Mesodermal cell (in vitro differentiated cells): Measurements from ENCODE around the gene KLHDC10.
"Not testable (repeated sequence)": the region's sequence is repeated elsewhere in the genome, so short reads cannot be mapped to it uniquely, and the experiment has no call there.

Experiments
- H3K27ac ChIP-seq: 2 replicates; pipeline ENCODE4 v1.7.0; 2013; ENCODE audit warnings: mild to moderate bottlenecking, low read depth, low read length, moderate library complexity; ENCODE audit not compliant: severe bottlenecking
- H3K36me3 ChIP-seq: 2 replicates; pipeline ENCODE4 v1.7.1; 2013; ENCODE audit warnings: mild to moderate bottlenecking, low read length, moderate library complexity; ENCODE audit not compliant: control insufficient read depth, insufficient read depth
- H3K4me1 ChIP-seq: one replicate; pipeline ENCODE4 v1.7.1; 2013; ENCODE audit warnings: mild to moderate bottlenecking, low read length; ENCODE audit not compliant: insufficient read depth, control insufficient read depth, poor library complexity, severe bottlenecking
- H3K4me3 ChIP-seq: 2 replicates; pipeline ENCODE4 v1.7.0; 2013; ENCODE audit warnings: low read length, control low read depth, mild to moderate bottlenecking; ENCODE audit not compliant: insufficient read depth, poor library complexity, severe bottlenecking; ENCODE audit errors: extremely low read depth
- H3K9me3 ChIP-seq: 2 replicates; pipeline ENCODE4 v1.7.1; 2013; ENCODE audit warnings: mild to moderate bottlenecking, low read length, moderate library complexity; ENCODE audit not compliant: control insufficient read depth
- WGBS, 2 experiments: methylation state at CpG; one replicate each; pipeline ENCODE4 v1.1.5; 2013; ENCODE audit warnings: missing lambda C conversion rate in 2 of 2; ENCODE audit not compliant: insufficient coverage in 2 of 2; 5-methylcytosine and 5-hydroxymethylcytosine counted together

The KLHDC10 gene

DNA sequence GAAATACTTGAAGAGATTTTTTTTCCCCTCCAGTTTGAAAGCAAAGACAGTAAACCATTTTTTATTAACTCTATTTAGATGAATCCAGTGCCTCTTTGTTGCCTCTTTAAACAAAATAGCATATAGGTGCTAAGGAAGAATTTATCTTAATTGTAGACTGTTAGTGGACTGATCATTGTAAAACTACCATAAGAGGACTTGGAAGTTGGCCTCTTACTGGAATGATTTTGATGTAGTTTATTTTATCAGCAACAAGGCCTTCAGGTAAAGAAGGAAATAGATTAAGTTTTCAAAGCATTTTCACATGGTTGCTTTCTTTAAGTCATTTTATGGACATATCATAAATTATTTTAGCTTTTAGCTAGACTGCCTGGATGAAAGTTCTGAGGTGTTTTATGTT is 53.2 kb downstream of the KLHDC10 start:
- H3K9me3 ChIP-seq, result no peaks in the 10 kb centered on the region
- no peak overlapping the region for H3K27ac ChIP-seq
- no peak overlapping the region for H3K4me3 ChIP-seq
- no peaks in the 10 kb centered on the region for H3K4me1 ChIP-seq
- H3K36me3 ChIP-seq, result peaks cover 75% of the 10 kb centered on the region

- 93 to 100% methylated on average over 2 of the region's 2 CpGs for WGBS, 2 experiments
Measured at GRCh38 chr7:130124711-130125110, 54.4 kb downstream of the KLHDC10 start.

DNA sequence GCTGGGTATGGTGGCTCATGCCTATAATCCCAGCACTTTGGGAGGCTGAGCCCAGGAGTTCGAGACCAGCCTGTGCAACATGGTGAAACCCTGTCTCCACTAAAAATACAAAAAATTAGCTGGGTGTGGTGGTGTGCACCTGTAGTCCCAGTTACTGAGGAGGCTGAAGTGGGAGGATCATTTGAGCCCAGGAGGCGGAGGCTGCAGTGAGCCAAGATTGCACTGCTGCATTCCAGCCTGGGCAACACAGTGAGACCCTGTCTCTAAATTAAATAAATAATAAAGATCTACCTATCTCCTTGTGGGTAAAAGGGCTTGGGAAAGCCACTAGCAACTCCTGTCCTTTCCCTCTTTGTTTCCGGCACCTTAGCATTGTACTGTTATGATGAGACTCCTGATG is 56.5 kb downstream of the KLHDC10 start:
- H3K27ac ChIP-seq, H3K9me3 ChIP-seq, H3K4me3 ChIP-seq, H3K4me1 ChIP-seq: not testable (repeated sequence)
- peaks cover 87% of the 10 kb centered on the region for H3K36me3 ChIP-seq
- 100% methylated on average over 1 of the region's 3 CpGs for WGBS, 2 experiments

More at GRCh38 chr7:130124711-130125110, 54.4 kb downstream of the KLHDC10 start:
- H3K27ac ChIP-seq, result no peak overlapping the region
- H3K36me3 ChIP-seq, result peaks cover 84% of the 10 kb centered on the region
- H3K9me3 ChIP-seq, result no peaks in the 10 kb centered on the region
- H3K4me1 ChIP-seq, result no peaks in the 10 kb centered on the region
- no peak overlapping the region for H3K4me3 ChIP-seq

DNA sequence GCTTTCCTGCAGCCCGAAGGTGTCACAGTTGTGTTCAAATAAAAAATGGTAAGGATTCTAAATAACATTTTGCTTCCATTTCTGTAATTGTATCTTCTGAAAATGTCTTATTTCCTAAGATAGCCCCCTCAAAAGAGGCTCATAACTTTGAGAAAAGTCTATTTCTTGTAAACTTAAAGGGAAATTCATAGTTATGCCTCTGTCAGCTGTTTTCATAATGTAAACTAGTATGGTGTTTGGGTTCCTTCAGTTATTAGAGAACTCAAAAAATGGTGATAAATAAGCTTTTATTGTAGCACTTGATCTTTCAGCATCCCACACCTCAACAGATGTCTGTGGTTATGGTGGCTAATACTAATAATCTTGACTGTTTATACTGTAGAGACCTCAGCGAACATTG is 57.1 kb downstream of the KLHDC10 start:
- H3K27ac ChIP-seq, result no peak overlapping the region
- H3K9me3 ChIP-seq, result no peaks in the 10 kb centered on the region
- H3K36me3 ChIP-seq, result peaks cover 82% of the 10 kb centered on the region
- WGBS, 2 experiments, result no CpG with 5 or more reads among the region's 2 CpGs
- no peaks in the 10 kb centered on the region for H3K4me1 ChIP-seq
- no peak overlapping the region for H3K4me3 ChIP-seq

GRCh38 chr7:130127821-130128317 is 57.5 kb downstream of the KLHDC10 start:
- no peaks in the 10 kb centered on the region for H3K4me1 ChIP-seq
- peaks cover 78% of the 10 kb centered on the region for H3K36me3 ChIP-seq
- no peak overlapping the region for H3K27ac ChIP-seq
- no peaks in the 10 kb centered on the region for H3K9me3 ChIP-seq
- no CpG with 5 or more reads among the region's 1 CpG for WGBS, 2 experiments
- H3K4me3 ChIP-seq, result no peak overlapping the region

DNA sequence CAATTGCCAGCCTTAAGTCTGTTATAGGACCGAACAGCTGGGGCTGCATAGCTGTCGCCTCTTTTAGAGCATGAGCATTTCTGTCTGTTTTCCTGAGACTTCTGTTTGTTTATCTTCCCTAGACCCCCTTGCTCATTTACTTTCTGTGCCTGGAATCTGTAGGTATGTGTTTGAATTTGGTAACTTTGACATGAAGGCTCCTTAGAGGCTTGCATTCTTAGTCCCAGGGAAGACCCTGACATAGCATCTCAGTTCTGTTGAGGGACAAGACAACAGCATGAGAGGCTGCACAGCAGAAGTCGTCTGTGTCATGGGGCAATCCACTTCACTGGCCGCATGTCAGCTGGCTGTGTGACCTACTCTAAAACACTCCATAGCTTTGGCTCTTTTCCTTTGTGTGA is 58.7 kb downstream of the KLHDC10 start:
- H3K4me1 ChIP-seq, result no peaks in the 10 kb centered on the region
- WGBS, 2 experiments, result 88 to 90% methylated on average over 3 of the region's 4 CpGs
- no peak overlapping the region for H3K4me3 ChIP-seq
- no peaks in the 10 kb centered on the region for H3K9me3 ChIP-seq
- H3K27ac ChIP-seq, result no peak overlapping the region
- peaks cover 73% of the 10 kb centered on the region for H3K36me3 ChIP-seq

GRCh38 chr7:130131191-130131834 is 61.0 kb downstream of the KLHDC10 start:
- WGBS, 2 experiments, result 96 to 98% methylated on average over 5 to 6 of the region's 6 CpGs
- H3K4me1 ChIP-seq, result peaks cover 12% of the 10 kb centered on the region
- no peaks in the 10 kb centered on the region for H3K9me3 ChIP-seq
- H3K36me3 ChIP-seq, result peaks cover 67% of the 10 kb centered on the region
- H3K4me3 ChIP-seq, result no peak overlapping the region
- H3K27ac ChIP-seq, result no peak overlapping the region

- 93 to 95% methylated on average over 5 to 9 of the region's 12 CpGs for WGBS, 2 experiments
- Histone ChIP-seq H3K27ac (no peak overlapping the region), H3K4me1 (peaks cover 12% of the 10 kb centered on the region), H3K4me3 (no peak overlapping the region), H3K36me3 (peaks cover 68% of the 10 kb centered on the region), H3K9me3 (no peaks in the 10 kb centered on the region)
Measured at GRCh38 chr7:130131964-130132875, 61.9 kb downstream of the KLHDC10 start.

GRCh38 chr7:130133029-130133782 is 62.9 kb downstream of the KLHDC10 start:
- WGBS, 2 experiments, result 86% methylated on average over 2 of the region's 7 CpGs; no CpG with 5 or more reads in 1 of the 2 experiments
- H3K4me1 ChIP-seq, result peaks cover 12% of the 10 kb centered on the region
- H3K9me3 ChIP-seq, result no peaks in the 10 kb centered on the region
- no peak overlapping the region for H3K4me3 ChIP-seq
- no peak overlapping the region for H3K27ac ChIP-seq
- peaks cover 68% of the 10 kb centered on the region for H3K36me3 ChIP-seq

- Histone ChIP-seq H3K9me3 (no peaks in the 10 kb centered on the region), H3K36me3 (peaks cover 62% of the 10 kb centered on the region), H3K27ac (no peak overlapping the region), H3K4me1 (peaks cover 12% of the 10 kb centered on the region), H3K4me3 (no peak overlapping the region)
- WGBS, 2 experiments, result 94% methylated on average over 2 to 3 of the region's 4 CpGs
Measured at GRCh38 chr7:130134106-130134636, 63.8 kb downstream of the KLHDC10 start.
